H1 (cell line): ENCODE data around the gene PDGFRA. TPM values are rescaled to one million over a fixed set of nuclear protein-coding genes. Genes with fewer than 3 reads are reported as not detected.
A peak's percentile ranks its signal among the peaks of the same experiment; 100 is the strongest.

ENCODE experiments used
- ATF2 ChIP-seq: IDR thresholded peaks from 2 replicates; pipeline ENCODE4 v1.6.1; 2012; ENCODE audit warnings: low read length, inconsistent platforms
- BACH1 ChIP-seq: IDR thresholded peaks from 2 replicates; pipeline ENCODE4 v1.6.1; 2012; ENCODE audit warnings: low read length, improper control_type of control experiment
- CBX5 ChIP-seq: fragments of 300-800, 300-1000 bp; sonication (generic); IDR thresholded peaks from 2 replicates; pipeline ENCODE4 v1.7.1; 2016; ENCODE audit warnings: antibody characterized with exemption, low read length, low read depth
- CREB1 ChIP-seq: IDR thresholded peaks from 2 replicates; pipeline ENCODE4 v1.6.1; 2012; ENCODE audit warnings: inconsistent platforms
- EP300 ChIP-seq, 2 experiments: IDR thresholded peaks; 1 replicate in 1 of 2; 2 replicates in 1 of 2; pipeline ENCODE4 v1.6.1; 2011 to 2012; ENCODE audit warnings: low read depth in 2 of 2, low read length in 2 of 2, mild to moderate bottlenecking in 2 of 2, borderline replicate concordance in 1 of 2, inconsistent platforms in 1 of 2, moderate library complexity in 1 of 2
- SRF ChIP-seq: IDR thresholded peaks from 2 replicates; pipeline ENCODE4 v1.6.1; 2011; ENCODE audit warnings: mild to moderate bottlenecking, low read depth, low read length, moderate library complexity
- TBP ChIP-seq: IDR thresholded peaks from 2 replicates; pipeline ENCODE4 v1.6.1; 2011; ENCODE audit warnings: low read depth, low read length, improper control_type of control experiment
- TEAD4 ChIP-seq: IDR thresholded peaks from 2 replicates; pipeline ENCODE4 v1.6.1; 2012; ENCODE audit warnings: low read depth, low read length, inconsistent platforms, mixed read lengths
- ZNF274 ChIP-seq: IDR thresholded peaks from 2 replicates; pipeline ENCODE4 v1.7.0; 2012; ENCODE audit warnings: low read length, borderline replicate concordance; ENCODE audit errors: extremely low read depth
- polyA plus RNA-seq, 7 experiments: library from polyadenylated mRNA; depleted of rRNA in 3 of 7; stranded (reverse) in 5 of 7; unstranded in 2 of 7; fragments of >200 nt in 5 of 7; fragments of 200-250 nt in 2 of 7; gene quantifications; 1 replicate in 5 of 7; 2 replicates in 1 of 7; 4 replicates in 1 of 7; pipeline versions ENCODE4 v1.2.1 to v1.2.3, GENCODE V29; 2011 to 2013; ENCODE audit warnings: missing spikeins in 2 of 7, mixed read lengths in 2 of 7
- total RNA-seq: library from RNA; stranded (reverse); fragmentation: NEBNext Ultra II Directional; extraction: Animal tissue kit (Norgen Biotek cat#: 25700); gene quantifications from 2 replicates; pipeline ENCODE4 v1.2.1, GENCODE V29; 2021

PDGFRA gene
- total and polyA plus RNA-seq, 2 of the 8 experiments (the other 6 are each of a cell fraction or from before 2014, with no cell fraction given) = 1.4 to 3.4 TPM

GRCh38 chr4:54228056-54228527 is 1.0 kb upstream of the PDGFRA start (continued):
- no peak for TF ChIP-seq ATF2
- TF ChIP-seq SRF = no peak
- TF ChIP-seq CREB1 = no peak; the same call in 1 of the 2 replicates
- TF ChIP-seq ZNF274 = no peak
- TF ChIP-seq CBX5 = no peak
- peak in 1 of 2 experiments; percentile 52; a peak in 1 of 3 replicates for TF ChIP-seq EP300 (IDR thresholded peaks at IDR 0.05; ENCODE audit: borderline replicate concordance in 1 of 2, low read depth in 2 of 2, low read length in 2 of 2)
- TF ChIP-seq BACH1 = no peak
- TF ChIP-seq TBP = no peak
- peak; percentile 44; the same call in 1 of the 2 replicates for TF ChIP-seq TEAD4
